Body of pancreas (tissue), 4 donors: ENCODE results near the gene PRH1.

Experiments
- POLR2A ChIP-seq, 3 donors: fragments of 450-650 bp; IDR thresholded peaks; one replicate each; pipeline ENCODE4 v1.6.1; 2016; ENCODE audit warnings: antibody characterized with exemption in 3 of 3, mild to moderate bottlenecking in 2 of 3
- TF ChIP-seq, protein P1 (sequence below), 7 experiments: fragments of 450-650 bp in 4 of 7; fragments of 200-600 bp in 3 of 7; sonication (generic) in 3 of 7; IDR thresholded peaks; one replicate each; pipeline ENCODE4 v1.5.1; 2016 to 2019; ENCODE audit warnings: antibody characterized with exemption in 7 of 7

GRCh38 chr12:10853776-10854175 is 30.3 kb downstream of the PRH1 start:
- TF ChIP-seq, protein P1, sequence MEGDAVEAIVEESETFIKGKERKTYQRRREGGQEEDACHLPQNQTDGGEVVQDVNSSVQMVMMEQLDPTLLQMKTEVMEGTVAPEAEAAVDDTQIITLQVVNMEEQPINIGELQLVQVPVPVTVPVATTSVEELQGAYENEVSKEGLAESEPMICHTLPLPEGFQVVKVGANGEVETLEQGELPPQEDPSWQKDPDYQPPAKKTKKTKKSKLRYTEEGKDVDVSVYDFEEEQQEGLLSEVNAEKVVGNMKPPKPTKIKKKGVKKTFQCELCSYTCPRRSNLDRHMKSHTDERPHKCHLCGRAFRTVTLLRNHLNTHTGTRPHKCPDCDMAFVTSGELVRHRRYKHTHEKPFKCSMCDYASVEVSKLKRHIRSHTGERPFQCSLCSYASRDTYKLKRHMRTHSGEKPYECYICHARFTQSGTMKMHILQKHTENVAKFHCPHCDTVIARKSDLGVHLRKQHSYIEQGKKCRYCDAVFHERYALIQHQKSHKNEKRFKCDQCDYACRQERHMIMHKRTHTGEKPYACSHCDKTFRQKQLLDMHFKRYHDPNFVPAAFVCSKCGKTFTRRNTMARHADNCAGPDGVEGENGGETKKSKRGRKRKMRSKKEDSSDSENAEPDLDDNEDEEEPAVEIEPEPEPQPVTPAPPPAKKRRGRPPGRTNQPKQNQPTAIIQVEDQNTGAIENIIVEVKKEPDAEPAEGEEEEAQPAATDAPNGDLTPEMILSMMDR (IDR thresholded peaks at IDR 0.05): no peak
- no peak for TF ChIP-seq POLR2A (IDR thresholded peaks at IDR 0.05)
